NCI-H82 treated with DMSO at 0.1 percent for 48 hours (cell line): Measurements from ENCODE around the gene SLC39A6.
"Not testable (repeated sequence)": the region's sequence is repeated elsewhere in the genome, so short reads cannot be mapped to it uniquely, and the experiment has no call there.

Experiments used
- DNase-seq: peaks from one replicate; lab custom pipeline; 2025; ENCODE audit not compliant: unreplicated experiment; lab: John Stamatoyannopoulos, UW

Gene SLC39A6

GRCh38 chr18:36141576-36141975 lies 12.4 kb upstream of the SLC39A6 start:
- no peak for DNase-seq

GRCh38 chr18:36139245-36139644 lies 10.1 kb upstream of the SLC39A6 start:
- no peak for DNase-seq

GRCh38 chr18:36135264-36135663 lies 6.1 kb upstream of the SLC39A6 start:
- DNase-seq, result no peak

GRCh38 chr18:36132756-36133155 lies 3.6 kb upstream of the SLC39A6 start:
- no peak for DNase-seq

- DNase-seq, result no peak
Measured at GRCh38 chr18:36131692-36132483, 2.7 kb upstream of the SLC39A6 start.

- DNase-seq, result no peak
Measured at GRCh38 chr18:36130883-36131653, 1.9 kb upstream of the SLC39A6 start.

GRCh38 chr18:36130039-36130831 lies 1.1 kb upstream of the SLC39A6 start:
- DNase-seq, result no peak

- DNase-seq, result no peak
Measured at GRCh38 chr18:36128907-36129299, 237 bp downstream of the SLC39A6 start.

GRCh38 chr18:36128530-36128870 lies 640 bp downstream of the SLC39A6 start:
- peak; percentile 1 for DNase-seq

- DNase-seq, result no peak
Measured at GRCh38 chr18:36127836-36128529, 1.2 kb downstream of the SLC39A6 start.

GRCh38 chr18:36126668-36127067 lies 2.5 kb downstream of the SLC39A6 start:
- no peak for DNase-seq

- no peak for DNase-seq
Measured at GRCh38 chr18:36124841-36125240, 4.3 kb downstream of the SLC39A6 start.

GRCh38 chr18:36120297-36120696 lies 8.8 kb downstream of the SLC39A6 start:
- no peak for DNase-seq

- DNase-seq, result not testable (repeated sequence)
Measured at GRCh38 chr18:36116771-36117170, 12.4 kb downstream of the SLC39A6 start.

GRCh38 chr18:36114738-36115137 lies 14.4 kb downstream of the SLC39A6 start:
- DNase-seq, result no peak

GRCh38 chr18:36114251-36114650 lies 14.9 kb downstream of the SLC39A6 start:
- DNase-seq, result no peak

- no peak for DNase-seq
Measured at GRCh38 chr18:36112302-36112701, 16.8 kb downstream of the SLC39A6 start.

GRCh38 chr18:36109737-36110136 lies 19.4 kb downstream of the SLC39A6 start:
- DNase-seq, result no peak

- no peak for DNase-seq
Measured at GRCh38 chr18:36108601-36109000, 20.5 kb downstream of the SLC39A6 start.

GRCh38 chr18:36108196-36108595 lies 20.9 kb downstream of the SLC39A6 start:
- no peak for DNase-seq

GRCh38 chr18:36107477-36107876 lies 21.7 kb downstream of the SLC39A6 start:
- DNase-seq, result no peak
